DND-41 (cell line): ENCODE data around the gene AFF1.

Source experiments
- CTCF ChIP-seq: IDR thresholded peaks from 2 replicates; pipeline ENCODE4 v1.5.1; 2012; ENCODE audit warnings: borderline replicate concordance, low read length, moderate library complexity, mild to moderate bottlenecking; ENCODE audit not compliant: poor library complexity, severe bottlenecking; ENCODE audit errors: extremely low read depth
- EZH2 ChIP-seq: IDR thresholded peaks from 3 replicates; pipeline ENCODE4 v1.6.1; 2012; ENCODE audit warnings: borderline replicate concordance, low read depth, mild to moderate bottlenecking, moderate library complexity, low read length, inconsistent platforms; ENCODE audit not compliant: severe bottlenecking

- no peak for TF ChIP-seq CTCF
- TF ChIP-seq EZH2, result no peak
These were observed 198.4 kb downstream of the AFF1 start for GRCh38 chr4:87133183-87133582.
